Erythroblast (primary cell): Measurements from ENCODE around the gene C5orf52.
"Not testable (repeated sequence)": the region's sequence is repeated elsewhere in the genome, so short reads cannot be mapped to it uniquely, and the experiment has no call there.

Experiments
- DNase-seq, 2 experiments: peaks; one replicate each; lab custom pipeline; 2025; lab: John Stamatoyannopoulos, UW
- GATA1 ChIP-seq: IDR thresholded peaks from 2 replicates; pipeline ENCODE4 v1.6.1; 2011; ENCODE audit warnings: low read depth, mild to moderate bottlenecking, control low read depth, low read length, moderate library complexity
- POLR2A ChIP-seq: IDR thresholded peaks from 2 replicates; pipeline ENCODE4 v1.6.1; 2011; ENCODE audit warnings: mild to moderate bottlenecking, low read length

Gene C5orf52

DNA sequence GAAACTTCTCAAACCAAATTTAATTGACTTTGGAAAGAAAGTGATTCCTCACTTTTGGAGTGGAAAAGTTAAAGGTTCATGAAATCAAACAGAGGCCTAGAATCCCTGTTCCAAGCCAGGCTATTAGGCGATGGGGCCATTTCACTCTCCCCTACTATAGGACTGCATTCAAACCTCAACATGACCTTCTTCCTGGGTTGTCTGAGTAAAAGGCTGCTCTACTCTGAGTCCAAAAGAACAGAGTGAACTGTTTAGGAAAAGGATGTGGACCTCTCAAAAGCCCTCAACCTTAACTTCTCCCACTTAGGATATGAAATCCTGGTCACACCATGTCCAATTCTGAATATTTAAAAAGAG lies 15.8 kb downstream of the C5orf52 start:
- TF ChIP-seq POLR2A (no peak), GATA1 (no peak)
- DNase-seq = no peak

DNA sequence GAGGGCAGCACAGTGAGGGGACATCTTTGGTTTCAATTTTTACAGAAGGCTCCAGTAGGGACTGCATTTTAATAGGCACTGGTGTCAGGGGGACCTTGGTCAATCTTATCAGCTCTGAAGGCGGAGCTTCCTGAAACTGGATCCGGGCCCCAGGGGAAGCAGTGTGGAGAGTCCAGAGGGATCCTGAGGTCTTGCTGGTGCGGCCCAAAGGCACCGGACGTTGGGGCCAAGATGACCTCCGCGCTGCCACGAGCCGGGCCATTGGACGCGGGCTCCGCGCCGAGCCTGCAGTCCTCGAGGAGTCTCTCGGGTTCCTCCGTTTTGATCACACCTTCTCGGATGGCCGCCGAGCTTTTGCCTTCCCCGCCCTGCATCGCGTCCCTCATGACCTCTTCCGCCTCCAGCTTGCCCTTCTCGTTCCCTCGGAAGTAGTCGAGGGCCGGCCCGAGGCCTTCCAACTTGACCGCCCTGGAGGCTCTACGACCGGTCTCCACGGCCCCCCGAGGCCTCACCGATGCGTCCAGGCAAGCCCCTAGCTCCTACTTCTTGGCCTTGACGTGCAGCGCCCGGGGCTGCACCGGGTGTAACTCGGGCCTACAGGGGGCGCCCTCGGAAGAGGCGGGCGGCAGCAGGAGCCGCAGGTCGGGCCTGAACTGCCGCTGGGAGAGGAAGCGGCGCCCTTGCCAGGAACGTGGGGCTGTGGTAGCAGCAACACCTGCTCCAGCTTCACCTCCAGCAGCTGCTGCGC lies 18.8 kb downstream of the C5orf52 start:
- DNase-seq = peak; percentile 57 to 63
- TF ChIP-seq POLR2A (no peak), GATA1 (no peak)

DNA sequence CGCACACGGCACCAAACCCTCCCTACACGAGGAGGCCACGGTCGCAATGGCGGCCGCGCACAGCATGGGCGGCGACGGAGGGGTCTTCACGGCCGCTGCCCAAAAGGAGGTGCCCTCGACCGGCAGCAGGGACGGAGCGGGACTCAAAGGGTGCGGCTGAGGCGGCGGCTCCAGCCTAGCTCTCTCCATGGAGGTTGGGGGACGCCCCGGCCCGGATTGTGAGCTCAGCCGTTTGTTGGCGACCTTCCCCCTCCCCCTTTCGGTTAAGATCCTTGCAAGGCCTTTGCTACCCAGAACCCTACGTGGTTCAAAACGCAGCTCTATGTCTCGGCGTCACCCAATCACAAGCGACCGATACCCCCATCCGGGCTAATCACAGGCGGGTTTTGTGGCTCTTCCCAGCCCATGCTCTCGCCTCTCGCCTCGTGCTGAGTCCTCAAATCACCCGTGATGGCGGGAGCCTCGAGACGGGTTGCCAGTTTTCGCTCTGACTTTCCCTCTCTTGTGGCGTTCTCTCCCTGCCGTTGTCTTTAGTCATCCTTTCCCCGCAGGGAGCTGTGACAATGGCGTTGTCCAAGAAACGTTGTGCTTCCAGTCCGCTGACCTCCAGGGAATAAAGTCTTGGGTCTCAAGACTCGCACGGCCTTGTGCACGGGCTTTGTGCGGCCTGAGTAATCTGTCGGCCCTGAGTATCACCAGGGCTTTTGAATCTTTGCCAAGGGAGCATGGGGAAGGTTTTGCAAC lies 19.5 kb downstream of the C5orf52 start:
- DNase-seq = no peak
- TF ChIP-seq POLR2A = no peak
- no peak for TF ChIP-seq GATA1

DNA sequence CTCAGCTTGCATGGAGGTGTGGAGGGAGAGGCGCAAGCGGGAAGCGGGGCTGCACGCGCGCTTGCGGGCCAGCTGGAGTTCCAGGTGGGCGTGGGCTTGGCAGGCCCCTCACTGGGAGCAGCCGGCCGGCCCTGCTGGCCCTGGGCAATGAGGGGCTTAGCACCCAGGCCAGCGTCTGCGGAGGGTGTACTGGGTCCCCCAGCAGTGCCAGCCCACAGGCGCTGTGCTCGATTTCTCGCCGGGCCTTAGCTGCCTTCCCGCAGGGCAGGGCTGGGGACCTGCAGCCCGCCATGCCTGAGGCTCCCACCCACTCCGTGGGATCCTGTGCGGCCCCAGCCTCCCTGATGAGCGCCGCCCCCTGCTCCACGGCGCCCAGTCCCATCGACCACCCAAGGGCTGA lies 22.5 kb downstream of the C5orf52 start:
- DNase-seq = not testable (repeated sequence)

DNA sequence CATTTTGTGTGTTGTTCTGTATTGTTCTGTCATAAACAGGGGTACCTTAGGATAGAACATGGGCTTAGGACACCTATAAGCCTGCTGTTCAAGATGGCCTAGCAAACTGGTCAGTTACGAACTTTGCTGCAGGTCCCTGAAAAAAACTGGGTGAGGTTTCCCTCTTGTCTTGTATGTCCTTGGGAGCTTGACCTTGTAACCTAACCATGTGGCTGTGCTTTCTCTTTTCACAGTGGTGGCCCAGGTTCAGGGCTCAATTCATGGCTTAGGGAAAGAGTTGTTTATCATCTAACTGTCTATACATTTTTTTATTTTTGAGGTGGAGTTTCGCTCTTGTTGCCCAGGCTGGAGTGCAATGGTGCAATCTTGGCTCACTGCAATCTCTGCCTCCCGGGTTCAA lies 24.8 kb downstream of the C5orf52 start:
- not testable (repeated sequence) for DNase-seq

DNA sequence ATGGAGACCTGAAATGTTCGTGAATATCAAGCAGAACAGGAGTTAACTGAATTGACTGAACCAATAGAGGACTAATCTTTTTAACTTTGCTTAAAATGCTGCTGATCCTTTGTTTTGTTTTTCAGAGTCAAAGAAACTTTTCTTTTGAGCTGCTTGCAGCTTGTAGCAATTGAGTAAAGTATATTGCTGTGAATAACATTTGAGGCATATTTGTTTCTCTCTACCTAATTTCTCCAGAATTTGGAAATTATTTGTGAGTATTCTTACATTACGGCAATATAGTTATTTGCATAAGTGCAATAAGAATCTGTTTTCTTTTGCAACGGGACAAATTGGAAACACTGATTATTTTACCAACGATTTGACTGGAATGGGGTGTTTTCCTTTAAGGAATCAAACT lies 27.3 kb downstream of the C5orf52 start:
- not testable (repeated sequence) for DNase-seq

DNA sequence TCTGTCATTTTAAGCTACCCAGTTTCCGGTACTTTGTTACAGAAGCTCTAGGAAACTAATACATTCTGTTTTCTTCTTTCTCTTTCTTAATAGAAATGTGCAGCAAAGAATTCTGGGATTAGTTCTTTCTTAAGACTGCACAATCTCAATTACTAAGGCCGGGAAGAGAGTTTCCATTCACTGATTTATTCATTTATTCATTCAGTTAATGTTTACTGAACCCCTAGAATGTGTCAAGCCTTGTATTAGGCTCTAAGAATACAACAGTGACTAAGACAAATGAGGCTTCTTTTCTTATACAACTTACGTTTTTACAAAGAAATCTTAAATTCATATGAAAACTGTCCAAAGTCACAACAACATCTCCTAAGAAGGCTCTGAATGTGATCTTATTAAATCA lies 32.4 kb downstream of the C5orf52 start:
- TF ChIP-seq POLR2A (no peak), GATA1 (no peak)
- no peak for DNase-seq

DNA sequence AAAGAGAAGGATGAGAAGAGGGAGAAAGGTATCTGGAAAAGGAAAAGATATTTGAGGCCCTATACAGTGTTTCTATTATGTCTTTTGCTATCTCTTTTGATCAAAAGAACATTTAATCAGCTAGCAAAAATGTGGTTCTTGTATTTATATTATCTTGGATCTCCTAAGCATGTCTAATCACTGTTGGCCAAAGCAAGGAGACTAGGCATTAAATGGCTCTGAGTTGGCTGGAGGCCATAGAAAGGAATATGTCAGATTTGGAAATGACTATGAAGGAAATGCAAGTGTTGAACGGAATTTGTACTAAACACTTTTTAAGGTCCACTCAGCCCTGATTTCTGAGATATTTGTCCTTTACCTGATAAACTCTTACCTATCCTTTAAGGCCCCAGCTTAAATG lies 37.5 kb downstream of the C5orf52 start:
- TF ChIP-seq GATA1 (no peak), POLR2A (no peak)
- DNase-seq = no peak

DNA sequence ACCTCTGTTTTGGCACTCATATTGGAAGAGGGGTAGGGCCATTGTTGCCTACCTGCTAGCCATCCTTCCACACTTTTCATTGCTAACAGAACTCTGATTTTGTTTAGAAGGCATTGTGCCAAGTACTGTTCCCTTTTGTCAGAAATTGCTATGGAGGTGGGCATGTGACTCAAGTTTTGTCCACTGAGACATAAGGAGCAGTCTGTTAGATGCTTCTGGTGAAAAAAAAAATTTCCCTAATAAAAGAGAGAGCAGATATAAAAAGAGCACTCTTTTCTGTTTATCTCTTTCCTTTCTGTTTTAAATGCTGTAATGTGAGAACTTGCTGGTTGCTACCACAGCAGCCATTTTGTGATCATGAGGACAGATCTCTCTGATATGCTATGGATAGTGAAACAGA lies 38.0 kb downstream of the C5orf52 start:
- DNase-seq = no peak
- no peak for TF ChIP-seq GATA1
- no peak for TF ChIP-seq POLR2A

DNA sequence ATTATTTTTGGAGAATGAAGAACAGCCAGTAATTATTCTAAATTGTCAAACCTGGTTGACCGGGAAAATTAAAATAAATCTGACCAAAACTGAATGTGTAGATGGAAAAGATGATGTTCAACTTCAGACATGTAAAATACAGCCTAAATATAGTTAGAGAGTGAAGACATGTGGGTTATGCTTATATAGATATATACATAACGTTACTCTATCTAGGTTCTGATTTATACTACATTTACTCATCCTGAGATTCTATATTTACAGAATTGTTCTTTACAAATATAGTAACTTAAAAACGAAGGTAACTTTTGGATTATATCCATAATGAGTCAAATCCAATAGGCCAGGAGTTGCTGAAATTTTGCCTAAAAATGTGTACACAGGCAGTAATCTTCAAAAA lies 39.1 kb downstream of the C5orf52 start:
- no peak for DNase-seq

DNA sequence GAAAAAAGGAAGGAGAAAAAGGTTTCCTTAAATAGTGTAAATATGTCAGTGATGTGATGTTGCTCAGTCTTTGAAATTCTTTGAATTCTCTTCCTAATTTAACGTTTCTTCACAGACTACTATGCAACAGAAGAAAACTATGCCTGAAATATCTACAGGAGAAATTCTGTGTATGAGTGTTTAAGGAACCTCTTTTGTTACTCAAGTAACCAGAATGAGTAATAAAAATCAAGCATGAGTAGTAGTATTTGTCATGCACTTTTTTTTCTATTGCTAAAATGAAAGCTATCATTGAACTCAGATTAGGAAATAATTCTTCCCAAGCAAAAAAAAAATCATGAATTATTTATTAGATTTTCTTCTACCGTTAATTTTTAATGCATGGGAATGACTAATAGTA lies 39.5 kb downstream of the C5orf52 start:
- no peak for TF ChIP-seq POLR2A
- TF ChIP-seq GATA1 = no peak
- DNase-seq = no peak

More for the DNA sequence above, 39.1 kb downstream of the C5orf52 start:
- TF ChIP-seq GATA1 = no peak
- no peak for TF ChIP-seq POLR2A

DNA sequence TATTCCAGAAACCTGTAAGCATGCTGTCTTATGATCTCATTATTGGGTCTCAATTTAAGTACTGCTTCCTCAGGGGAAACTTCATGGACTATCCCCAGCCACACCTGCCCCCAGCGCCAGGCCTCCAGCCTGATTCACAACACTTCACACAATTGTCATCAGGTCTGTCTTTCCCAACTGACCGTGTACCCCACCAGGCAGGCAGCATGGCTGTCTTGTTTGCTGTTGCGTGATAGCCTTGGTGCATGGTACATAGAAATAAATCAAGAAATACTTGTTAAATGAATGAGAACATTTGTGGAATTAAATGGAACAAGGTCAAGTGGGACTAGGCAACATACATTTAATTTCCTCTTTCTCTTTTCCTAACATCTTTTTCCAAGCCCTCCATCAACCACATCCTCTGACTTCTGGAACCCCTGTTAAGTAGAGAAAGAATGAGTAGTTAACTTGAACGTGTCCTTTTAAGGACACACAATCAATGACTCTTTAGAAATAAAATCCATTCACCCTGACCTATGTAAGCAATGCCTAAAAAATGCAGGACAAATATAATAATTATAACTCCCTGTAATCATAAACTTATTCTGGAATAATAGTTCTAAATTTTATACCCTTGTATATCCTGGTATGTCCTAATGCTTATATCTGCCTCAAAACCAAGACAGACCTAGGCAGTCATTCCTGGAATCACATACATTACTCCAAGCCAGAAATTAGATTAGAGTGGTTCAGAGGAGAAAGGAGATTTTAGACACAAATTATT lies 42.7 kb downstream of the C5orf52 start:
- no peak for DNase-seq
- no peak for TF ChIP-seq GATA1
- TF ChIP-seq POLR2A = no peak

DNA sequence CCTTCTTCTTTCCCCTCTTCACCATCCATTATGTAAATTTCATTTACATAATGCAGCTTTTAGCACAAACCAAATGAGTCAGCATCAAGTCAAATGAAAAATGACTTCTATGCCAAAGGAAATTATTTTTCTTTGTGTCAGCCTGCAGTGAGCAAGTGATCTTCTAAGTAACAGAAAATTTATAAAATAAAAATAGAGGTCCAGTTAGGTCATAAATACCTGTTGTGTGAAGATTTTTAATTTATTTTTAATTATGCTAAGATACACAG lies 43.2 kb downstream of the C5orf52 start:
- no peak for DNase-seq
- TF ChIP-seq GATA1 (no peak), POLR2A (no peak)

DNA sequence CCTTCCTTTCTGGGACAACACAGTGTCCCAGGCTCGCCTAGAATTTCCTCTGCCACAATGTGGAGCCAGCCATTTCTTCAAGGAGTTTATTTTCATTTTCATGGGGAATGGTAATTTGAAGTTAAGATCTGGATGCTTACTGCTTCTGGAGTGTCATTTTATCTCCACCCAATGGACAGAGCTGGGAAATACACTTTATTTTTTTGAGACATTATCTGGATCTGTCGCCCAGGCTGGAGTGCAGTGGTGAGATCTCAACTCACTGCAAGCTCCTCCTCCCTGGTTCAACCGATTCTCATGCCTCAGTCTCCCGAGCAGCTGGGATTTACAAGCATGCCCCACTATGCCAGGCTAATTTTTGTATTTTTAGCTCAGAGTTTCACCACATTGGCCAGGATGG lies 47.2 kb downstream of the C5orf52 start:
- TF ChIP-seq GATA1 (no peak), POLR2A (no peak)
- DNase-seq = peak; percentile 64 to 66

DNA sequence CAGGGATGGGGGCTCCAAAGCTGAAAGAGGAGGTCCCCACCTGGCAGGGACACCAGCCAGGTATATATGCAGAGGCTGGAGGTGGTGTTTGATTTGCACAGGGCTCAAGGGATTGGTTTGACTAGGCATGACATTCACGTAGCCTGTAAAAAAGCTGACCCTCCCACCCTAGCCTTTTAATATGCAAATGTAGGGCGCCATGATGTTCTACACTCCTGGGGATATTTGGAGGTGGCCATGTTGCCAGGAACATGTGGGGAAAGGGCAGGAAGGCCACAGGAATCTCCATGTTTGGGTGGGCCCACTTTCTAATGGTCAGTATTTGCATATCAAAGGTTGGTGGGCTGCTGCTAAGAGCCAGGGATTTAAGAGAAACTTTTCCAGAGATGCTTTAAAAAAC lies 47.9 kb downstream of the C5orf52 start:
- TF ChIP-seq POLR2A (no peak), GATA1 (no peak)

More for the DNA sequence above, 47.9 kb downstream of the C5orf52 start:
- DNase-seq = no peak
